ENCODE measurements around the gene XRCC4. TPM values are rescaled to one million over a fixed set of nuclear protein-coding genes. Genes with fewer than 3 reads are reported as not detected.

XRCC4 gene
- total and polyA plus RNA-seq, 2 of the 8 experiments (the other 6 are each of a cell fraction or from before 2014, with no cell fraction given), result 3.0 to 8.3 TPM

DNA sequence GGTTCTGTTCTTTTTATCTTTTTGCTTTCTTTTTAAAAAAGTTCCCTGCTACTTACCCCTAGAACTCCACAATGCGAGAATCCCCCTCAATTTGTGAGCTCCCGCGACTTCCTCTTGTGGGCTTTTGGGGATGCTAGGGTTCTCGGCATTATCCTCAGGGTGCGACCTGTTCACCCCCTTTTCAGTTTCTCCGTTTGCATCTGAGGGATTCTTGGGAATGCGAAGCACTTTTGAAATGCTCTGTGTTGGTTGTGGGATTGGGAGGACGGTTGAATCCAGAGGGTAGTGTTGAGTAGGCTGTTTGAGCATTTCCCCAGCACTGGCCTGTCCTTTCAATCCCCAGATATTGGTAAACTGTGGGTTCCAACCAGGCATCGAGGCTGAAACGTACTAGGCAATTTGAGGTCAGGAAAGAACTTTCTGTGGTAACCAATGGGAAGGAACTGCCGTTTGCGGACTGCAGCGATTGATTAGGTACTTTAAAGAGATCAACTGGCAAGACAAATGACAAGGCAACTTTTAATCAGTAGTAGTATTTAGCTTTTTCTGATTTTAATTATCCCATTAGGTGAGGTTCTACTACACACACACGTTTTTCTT lies 415 bp downstream of the XRCC4 start (continued):
- TF ChIP-seq, protein P1, sequence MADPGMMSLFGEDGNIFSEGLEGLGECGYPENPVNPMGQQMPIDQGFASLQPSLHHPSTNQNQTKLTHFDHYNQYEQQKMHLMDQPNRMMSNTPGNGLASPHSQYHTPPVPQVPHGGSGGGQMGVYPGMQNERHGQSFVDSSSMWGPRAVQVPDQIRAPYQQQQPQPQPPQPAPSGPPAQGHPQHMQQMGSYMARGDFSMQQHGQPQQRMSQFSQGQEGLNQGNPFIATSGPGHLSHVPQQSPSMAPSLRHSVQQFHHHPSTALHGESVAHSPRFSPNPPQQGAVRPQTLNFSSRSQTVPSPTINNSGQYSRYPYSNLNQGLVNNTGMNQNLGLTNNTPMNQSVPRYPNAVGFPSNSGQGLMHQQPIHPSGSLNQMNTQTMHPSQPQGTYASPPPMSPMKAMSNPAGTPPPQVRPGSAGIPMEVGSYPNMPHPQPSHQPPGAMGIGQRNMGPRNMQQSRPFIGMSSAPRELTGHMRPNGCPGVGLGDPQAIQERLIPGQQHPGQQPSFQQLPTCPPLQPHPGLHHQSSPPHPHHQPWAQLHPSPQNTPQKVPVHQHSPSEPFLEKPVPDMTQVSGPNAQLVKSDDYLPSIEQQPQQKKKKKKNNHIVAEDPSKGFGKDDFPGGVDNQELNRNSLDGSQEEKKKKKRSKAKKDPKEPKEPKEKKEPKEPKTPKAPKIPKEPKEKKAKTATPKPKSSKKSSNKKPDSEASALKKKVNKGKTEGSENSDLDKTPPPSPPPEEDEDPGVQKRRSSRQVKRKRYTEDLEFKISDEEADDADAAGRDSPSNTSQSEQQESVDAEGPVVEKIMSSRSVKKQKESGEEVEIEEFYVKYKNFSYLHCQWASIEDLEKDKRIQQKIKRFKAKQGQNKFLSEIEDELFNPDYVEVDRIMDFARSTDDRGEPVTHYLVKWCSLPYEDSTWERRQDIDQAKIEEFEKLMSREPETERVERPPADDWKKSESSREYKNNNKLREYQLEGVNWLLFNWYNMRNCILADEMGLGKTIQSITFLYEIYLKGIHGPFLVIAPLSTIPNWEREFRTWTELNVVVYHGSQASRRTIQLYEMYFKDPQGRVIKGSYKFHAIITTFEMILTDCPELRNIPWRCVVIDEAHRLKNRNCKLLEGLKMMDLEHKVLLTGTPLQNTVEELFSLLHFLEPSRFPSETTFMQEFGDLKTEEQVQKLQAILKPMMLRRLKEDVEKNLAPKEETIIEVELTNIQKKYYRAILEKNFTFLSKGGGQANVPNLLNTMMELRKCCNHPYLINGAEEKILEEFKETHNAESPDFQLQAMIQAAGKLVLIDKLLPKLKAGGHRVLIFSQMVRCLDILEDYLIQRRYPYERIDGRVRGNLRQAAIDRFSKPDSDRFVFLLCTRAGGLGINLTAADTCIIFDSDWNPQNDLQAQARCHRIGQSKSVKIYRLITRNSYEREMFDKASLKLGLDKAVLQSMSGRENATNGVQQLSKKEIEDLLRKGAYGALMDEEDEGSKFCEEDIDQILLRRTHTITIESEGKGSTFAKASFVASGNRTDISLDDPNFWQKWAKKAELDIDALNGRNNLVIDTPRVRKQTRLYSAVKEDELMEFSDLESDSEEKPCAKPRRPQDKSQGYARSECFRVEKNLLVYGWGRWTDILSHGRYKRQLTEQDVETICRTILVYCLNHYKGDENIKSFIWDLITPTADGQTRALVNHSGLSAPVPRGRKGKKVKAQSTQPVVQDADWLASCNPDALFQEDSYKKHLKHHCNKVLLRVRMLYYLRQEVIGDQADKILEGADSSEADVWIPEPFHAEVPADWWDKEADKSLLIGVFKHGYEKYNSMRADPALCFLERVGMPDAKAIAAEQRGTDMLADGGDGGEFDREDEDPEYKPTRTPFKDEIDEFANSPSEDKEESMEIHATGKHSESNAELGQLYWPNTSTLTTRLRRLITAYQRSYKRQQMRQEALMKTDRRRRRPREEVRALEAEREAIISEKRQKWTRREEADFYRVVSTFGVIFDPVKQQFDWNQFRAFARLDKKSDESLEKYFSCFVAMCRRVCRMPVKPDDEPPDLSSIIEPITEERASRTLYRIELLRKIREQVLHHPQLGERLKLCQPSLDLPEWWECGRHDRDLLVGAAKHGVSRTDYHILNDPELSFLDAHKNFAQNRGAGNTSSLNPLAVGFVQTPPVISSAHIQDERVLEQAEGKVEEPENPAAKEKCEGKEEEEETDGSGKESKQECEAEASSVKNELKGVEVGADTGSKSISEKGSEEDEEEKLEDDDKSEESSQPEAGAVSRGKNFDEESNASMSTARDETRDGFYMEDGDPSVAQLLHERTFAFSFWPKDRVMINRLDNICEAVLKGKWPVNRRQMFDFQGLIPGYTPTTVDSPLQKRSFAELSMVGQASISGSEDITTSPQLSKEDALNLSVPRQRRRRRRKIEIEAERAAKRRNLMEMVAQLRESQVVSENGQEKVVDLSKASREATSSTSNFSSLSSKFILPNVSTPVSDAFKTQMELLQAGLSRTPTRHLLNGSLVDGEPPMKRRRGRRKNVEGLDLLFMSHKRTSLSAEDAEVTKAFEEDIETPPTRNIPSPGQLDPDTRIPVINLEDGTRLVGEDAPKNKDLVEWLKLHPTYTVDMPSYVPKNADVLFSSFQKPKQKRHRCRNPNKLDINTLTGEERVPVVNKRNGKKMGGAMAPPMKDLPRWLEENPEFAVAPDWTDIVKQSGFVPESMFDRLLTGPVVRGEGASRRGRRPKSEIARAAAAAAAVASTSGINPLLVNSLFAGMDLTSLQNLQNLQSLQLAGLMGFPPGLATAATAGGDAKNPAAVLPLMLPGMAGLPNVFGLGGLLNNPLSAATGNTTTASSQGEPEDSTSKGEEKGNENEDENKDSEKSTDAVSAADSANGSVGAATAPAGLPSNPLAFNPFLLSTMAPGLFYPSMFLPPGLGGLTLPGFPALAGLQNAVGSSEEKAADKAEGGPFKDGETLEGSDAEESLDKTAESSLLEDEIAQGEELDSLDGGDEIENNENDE (IDR thresholded peaks at IDR 0.05; ENCODE audit: insufficient replicate concordance, low read length), result peak; percentile 59
- TF ChIP-seq CHD2 (IDR thresholded peaks at IDR 0.05; ENCODE audit: low read length) (0 out of 2 replicates have a peak, but pooled peaks have one; percentile 20), SIN3A (conservative IDR thresholded peaks at IDR 0.05 in 1 of 2, IDR thresholded peaks at IDR 0.05 in 1 of 2; ENCODE audit: low read depth in 1 of 2, low read length in 2 of 2) (peak in 1 of 2 experiments; percentile 13; a peak in 1 of 4 replicates), BCL11A (IDR thresholded peaks at IDR 0.05; ENCODE audit: low read depth in 2 of 2, low read length in 2 of 2) (no peak), POLR2AphosphoS5 (IDR thresholded peaks at IDR 0.05; ENCODE audit: low read depth, low read length) (peak; percentile 64; the same call in 1 of the 2 replicates), TAF1 (IDR thresholded peaks at IDR 0.05; ENCODE audit: low read depth, low read length) (0 out of 2 replicates have a peak, but pooled peaks have one; percentile 54), BRCA1 (IDR thresholded peaks at IDR 0.05; ENCODE audit: low read depth, low read length) (no peak), PHF8 (conservative IDR thresholded peaks at IDR 0.05; ENCODE audit: low read depth, low read length) (peak; percentile 47), POLR2A (IDR thresholded peaks at IDR 0.05; ENCODE audit: control extremely low read depth in 1 of 2, low read depth in 2 of 2, low read length in 2 of 2) (peak in 1 of 2 experiments; percentile 66; a peak in 2 of 3 replicates), GTF2F1 (IDR thresholded peaks at IDR 0.05; ENCODE audit: borderline replicate concordance, low read depth, low read length) (peak; percentile 62)
